Thoracic aorta (tissue), 2 donors: ENCODE results near the gene PITPNC1. TPM values are rescaled to one million over a fixed set of nuclear protein-coding genes. Genes with fewer than 3 reads are reported as not detected.

Experiments used
- ATAC-seq: fragments of 150-250 bp; one replicate; pipeline ENCODE4 v1.8.0; 2017; ENCODE audit warnings: low read depth; ENCODE audit not compliant: insufficient number of reproducible peaks, low FRiP score
- DNase-seq: peaks from one replicate; pipeline ENCODE4 v3.0.0-alpha.2; 2020; ENCODE audit warnings: low spot score
- H3K27ac ChIP-seq, 2 donors: fragments of 200-600 bp; sonication (generic); 1 replicate in 1 of 2; 2 replicates in 1 of 2; pipeline ENCODE4 v1.5.1; 2016; ENCODE audit warnings: mild to moderate bottlenecking in 2 of 2, moderate library complexity in 2 of 2
- H3K27me3 ChIP-seq: fragments of 200-600 bp; sonication (generic); replicated peaks from 2 replicates; pipeline ENCODE4 v1.6.0; 2016; ENCODE audit warnings: mild to moderate bottlenecking; ENCODE audit not compliant: insufficient read depth
- H3K36me3 ChIP-seq: fragments of 200-600 bp; sonication (generic); one replicate; pipeline ENCODE4 v1.5.1; 2016
- H3K4me1 ChIP-seq, 2 donors: fragments of 200-600 bp; sonication (generic); 1 replicate in 1 of 2; 2 replicates in 1 of 2; pipeline versions ENCODE4 v1.5.1 to v1.6.0; 2016; ENCODE audit warnings: low read depth in 2 of 2, mild to moderate bottlenecking in 1 of 2; ENCODE audit not compliant: control insufficient read depth in 1 of 2
- H3K4me3 ChIP-seq: fragments of 200-600 bp; sonication (generic); 2 replicates; pipeline ENCODE4 v1.5.1; 2016; ENCODE audit warnings: mild to moderate bottlenecking
- H3K9me3 ChIP-seq: fragments of 200-600 bp; sonication (generic); 2 replicates; pipeline ENCODE4 v1.5.1; 2016
- CTCF ChIP-seq: fragments of 200-600 bp; sonication (generic); IDR thresholded peaks from one replicate; pipeline ENCODE4 v1.5.1; 2019; ENCODE audit warnings: antibody characterized with exemption
- total RNA-seq, 2 donors: library from RNA; depleted of rRNA; stranded (reverse); fragments of >200 nt; gene quantifications; one replicate each; pipeline versions ENCODE4 v1.1.0 to v1.2.3, GENCODE V29; 2016

Gene PITPNC1
- total RNA-seq, 2 donors from 2014 or later = 8.4 to 28.8 TPM

- no peak for TF ChIP-seq CTCF
- Histone ChIP-seq H3K9me3 (no peaks in the 10 kb centered on the region), H3K27ac (no peak overlapping the region), H3K36me3 (peaks cover 30% of the 10 kb centered on the region), H3K4me1 (peaks cover 5 to 6% of the 10 kb centered on the region in 2 donors), H3K4me3 (no peak overlapping the region), H3K27me3 (no peaks in the 10 kb centered on the region)
- ATAC-seq (no peak), DNase-seq (no peak)
Observed at GRCh38 chr17:67353929-67354574, 23.0 kb upstream of the PITPNC1 start.

GRCh38 chr17:67358612-67359011 is 18.5 kb upstream of the PITPNC1 start:
- Histone ChIP-seq H3K36me3 (peaks cover 13% of the 10 kb centered on the region), H3K27ac (no peak overlapping the region), H3K4me1 (peaks cover 21 to 22% of the 10 kb centered on the region in 2 donors), H3K9me3 (no peaks in the 10 kb centered on the region), H3K4me3 (no peak overlapping the region), H3K27me3 (no peaks in the 10 kb centered on the region)
- no peak for TF ChIP-seq CTCF
- DNase-seq = no peak
- ATAC-seq = no peak

GRCh38 chr17:67359960-67360791 is 16.9 kb upstream of the PITPNC1 start:
- Histone ChIP-seq H3K4me1 (peaks cover 36 to 37% of the 10 kb centered on the region in 2 donors), H3K36me3 (peaks cover 6% of the 10 kb centered on the region), H3K9me3 (no peaks in the 10 kb centered on the region), H3K27ac (no peak overlapping the region), H3K27me3 (no peaks in the 10 kb centered on the region), H3K4me3 (no peak overlapping the region)
- no peak for DNase-seq
- ATAC-seq = no peak
- no peak for TF ChIP-seq CTCF

GRCh38 chr17:67360880-67361279 is 16.2 kb upstream of the PITPNC1 start:
- Histone ChIP-seq H3K27ac (no peak overlapping the region), H3K4me3 (no peak overlapping the region), H3K27me3 (no peaks in the 10 kb centered on the region), H3K4me1 (peaks cover 40 to 44% of the 10 kb centered on the region in 2 donors), H3K36me3 (peaks cover 6% of the 10 kb centered on the region), H3K9me3 (no peaks in the 10 kb centered on the region)
- DNase-seq (no peak), ATAC-seq (no peak)
- no peak for TF ChIP-seq CTCF

- no peak overlapping the region for H3K4me3 ChIP-seq
- H3K9me3 ChIP-seq = no peaks in the 10 kb centered on the region
- H3K27ac ChIP-seq = no peak overlapping the region
- H3K27me3 ChIP-seq = no peaks in the 10 kb centered on the region
- no peak for TF ChIP-seq CTCF
- ATAC-seq (no peak), DNase-seq (no peak)
- H3K4me1 ChIP-seq = peaks cover 40 to 50% of the 10 kb centered on the region in 2 donors
- H3K36me3 ChIP-seq = peaks cover under 1% of the 10 kb centered on the region
Observed at GRCh38 chr17:67362173-67362572, 14.9 kb upstream of the PITPNC1 start.
